Pancreas (tissue), 10 donors: Measurements from ENCODE around the gene ZYX. TPM values are rescaled to one million over a fixed set of nuclear protein-coding genes. Genes with fewer than 3 reads are reported as not detected.

Source experiments
- ATAC-seq, 4 donors: fragments of 200-7000 bp; cut with Tn5 transposase; one replicate each; pipeline versions ENCODE4 v1.8.0 to v1.9.1; 2020; ENCODE audit warnings: mild to moderate bottlenecking in 4 of 4, moderate library complexity in 4 of 4
- DNase-seq, 6 donors: peaks; one replicate each; pipeline ENCODE4 v3.0.0-alpha.2; 2020
- FAIRE-seq: peaks from 2 replicates; lab custom pipeline; 2012; peaks lifted over from hg19 to GRCh38; lab: Jason Lieb, UNC
- H3K27ac ChIP-seq, 4 donors: fragments of 200-600 bp; sonication (generic); 1 replicate in 3 of 4; 2 replicates in 1 of 4; pipeline versions ENCODE4 v1.5.0 to v1.8.0; 2020
- H3K27me3 ChIP-seq, 4 donors: fragments of 200-600 bp; one replicate each; pipeline ENCODE4 v1.8.0; 2021
- H3K36me3 ChIP-seq, 3 donors: fragments of 200-600 bp; sonication (generic) in 1 of 3; one replicate each; pipeline versions ENCODE4 v1.5.0 to v1.8.0; 2020 to 2021
- H3K4me1 ChIP-seq, 3 donors: fragments of 200-600 bp; one replicate each; pipeline ENCODE4 v1.8.0; 2021
- H3K4me3 ChIP-seq, 4 donors: fragments of 200-600 bp; sonication (generic) in 2 of 4; one replicate each; pipeline versions ENCODE4 v1.5.0 to v1.8.0; 2020 to 2021
- H3K9me3 ChIP-seq, 4 donors: fragments of 200-600 bp; one replicate each; pipeline ENCODE4 v1.8.0; 2021
- WGBS, 2 donors: extraction: QIAGEN DNeasy Blood & Tissue Kit; methylation state at CpG; one replicate each; pipeline ENCODE4 v1.1.7; 2013; 5-methylcytosine and 5-hydroxymethylcytosine counted together
- intact Hi-C, 3 donors: fragments of 100-400 bp; cut with DNase I; formaldehyde crosslinking; loops; one replicate each; pipeline versions ENCODE4 v1.11.1 to v1.14.2; 2022
- polyA plus RNA-seq, 2 donors: library from polyadenylated mRNA; stranded (reverse); fragments of 200-250 nt; gene quantifications; one replicate each; pipeline ENCODE4 v1.2.3, GENCODE V29; 2013
- total RNA-seq, 6 donors: library from RNA; stranded (reverse); fragmentation: NEBNext Ultra II Directional in 4 of 6; extraction: Animal tissue kit (Norgen Biotek cat#: 25700) in 4 of 6; gene quantifications; one replicate each; pipeline versions ENCODE4 v1.2.1 to v1.2.4, GENCODE V29; 2021 to 2023
- TF ChIP-seq, protein P1 (sequence below), 4 donors: fragments of 200-600 bp; sonication (generic) in 3 of 4; IDR thresholded peaks; one replicate each; pipeline versions ENCODE4 v1.5.0 to v1.8.0; 2021; ENCODE audit warnings: antibody characterized with exemption in 4 of 4
- donor health status: healthy with polysubstance abuse.
- donor health status: DM: no; HTN: no; CAD: no; lungs with moderate emphysema.
- donor health status: DM: no; HTN: no; CAD: no.
- donor health status: control.
- donor health status: control.
- donor health status: Bipolar disorder and iron deficiency.
- donor health status: DM: yes; HTN: yes; CAD: no.
- donor health status: DM: no; HTN: no; CAD: no.
- donor health status: DM: no; HTN: no; CAD: no.
- donor health status: DM: yes; HTN: yes; CAD: no.

ZYX gene
- total and polyA plus RNA-seq, 8 donors = 29.1 to 73.8 (median 44.2) TPM

- intact Hi-C loops = no loop called here
- Histone ChIP-seq H3K36me3 (peaks cover 0 to 6% (median 0%) of the 10 kb centered on the region in 3 donors), H3K4me3 (no peak overlapping the region), H3K9me3 (no peaks in the 10 kb centered on the region), H3K27ac (no peak overlapping the region), H3K4me1 (peaks cover 0 to 17% (median 15%) of the 10 kb centered on the region in 3 donors), H3K27me3 (no peaks in the 10 kb centered on the region)
- TF ChIP-seq, protein P1, sequence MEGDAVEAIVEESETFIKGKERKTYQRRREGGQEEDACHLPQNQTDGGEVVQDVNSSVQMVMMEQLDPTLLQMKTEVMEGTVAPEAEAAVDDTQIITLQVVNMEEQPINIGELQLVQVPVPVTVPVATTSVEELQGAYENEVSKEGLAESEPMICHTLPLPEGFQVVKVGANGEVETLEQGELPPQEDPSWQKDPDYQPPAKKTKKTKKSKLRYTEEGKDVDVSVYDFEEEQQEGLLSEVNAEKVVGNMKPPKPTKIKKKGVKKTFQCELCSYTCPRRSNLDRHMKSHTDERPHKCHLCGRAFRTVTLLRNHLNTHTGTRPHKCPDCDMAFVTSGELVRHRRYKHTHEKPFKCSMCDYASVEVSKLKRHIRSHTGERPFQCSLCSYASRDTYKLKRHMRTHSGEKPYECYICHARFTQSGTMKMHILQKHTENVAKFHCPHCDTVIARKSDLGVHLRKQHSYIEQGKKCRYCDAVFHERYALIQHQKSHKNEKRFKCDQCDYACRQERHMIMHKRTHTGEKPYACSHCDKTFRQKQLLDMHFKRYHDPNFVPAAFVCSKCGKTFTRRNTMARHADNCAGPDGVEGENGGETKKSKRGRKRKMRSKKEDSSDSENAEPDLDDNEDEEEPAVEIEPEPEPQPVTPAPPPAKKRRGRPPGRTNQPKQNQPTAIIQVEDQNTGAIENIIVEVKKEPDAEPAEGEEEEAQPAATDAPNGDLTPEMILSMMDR (IDR thresholded peaks at IDR 0.05) = no peak
- WGBS, 2 donors = 84 to 85% methylated on average over 7 of the region's 7 CpGs
- FAIRE-seq (no peak), ATAC-seq (no peak), DNase-seq (peak in 2 of 6 donors; percentile 8 to 61)
These were observed 15.0 kb downstream of the ZYX start for GRCh38 chr7:143396182-143396581.

- Histone ChIP-seq H3K4me1 (peaks cover 0 to 12% (median 8%) of the 10 kb centered on the region in 3 donors), H3K9me3 (no peaks in the 10 kb centered on the region), H3K27ac (no peak overlapping the region), H3K4me3 (no peak overlapping the region), H3K27me3 (no peaks in the 10 kb centered on the region), H3K36me3 (peaks cover 0 to 6% (median 0%) of the 10 kb centered on the region in 3 donors)
- intact Hi-C loops = no loop called here
- FAIRE-seq (no peak), ATAC-seq (no peak), DNase-seq (peak in 3 of 6 donors; percentile 11 to 57 (median 49))
- 90 to 92% methylated on average over 28 of the region's 28 CpGs for WGBS, 2 donors
- TF ChIP-seq, protein P1 (IDR thresholded peaks at IDR 0.05) = no peak
These were observed 15.7 kb downstream of the ZYX start for GRCh38 chr7:143396625-143397556.

DNA sequence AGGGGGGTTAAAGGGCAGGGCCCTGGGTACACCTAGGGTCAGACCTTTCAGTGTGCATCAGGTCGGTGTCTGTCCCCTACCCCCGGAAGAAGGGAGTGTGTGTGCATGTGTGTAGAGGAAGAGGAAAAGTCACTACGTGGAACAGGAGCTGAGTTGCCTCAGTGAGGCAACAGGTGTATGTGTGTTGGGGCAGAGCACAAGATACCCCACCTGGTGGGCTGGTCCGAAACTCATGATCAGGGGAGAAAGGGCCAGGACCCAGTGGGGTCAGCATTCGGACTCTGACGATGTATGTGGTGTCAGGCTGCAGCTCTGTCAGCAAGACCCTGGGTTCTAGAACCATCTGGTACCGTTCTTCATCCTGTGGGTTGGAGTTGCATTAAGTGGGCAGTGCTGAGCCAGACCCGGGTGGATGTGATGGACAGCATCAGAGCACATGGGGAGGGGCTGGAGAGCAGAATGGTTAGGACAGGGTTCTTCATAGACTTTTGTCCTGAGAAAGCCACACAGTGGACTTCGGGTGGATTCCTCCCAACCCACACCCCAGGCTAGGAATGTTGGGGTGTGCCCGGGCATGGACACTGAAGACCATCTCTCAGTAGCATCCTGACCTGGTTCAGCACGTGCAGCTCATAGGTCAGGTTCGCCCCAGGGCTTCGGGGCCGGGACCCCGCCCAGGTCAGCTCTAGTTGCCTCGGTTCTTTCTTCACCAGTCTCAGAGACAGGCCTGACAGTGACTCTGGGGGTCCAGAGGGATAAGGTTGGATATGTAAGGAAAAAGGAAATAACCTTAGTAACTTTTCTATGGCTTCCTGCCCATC lies 16.8 kb downstream of the ZYX start:
- H3K27ac ChIP-seq = no peak overlapping the region
- no peaks in the 10 kb centered on the region for H3K27me3 ChIP-seq
- FAIRE-seq = no peak
- intact Hi-C loops = no loop called here
- no peak for DNase-seq
- H3K36me3 ChIP-seq = peaks cover 0 to 6% (median 0%) of the 10 kb centered on the region in 3 donors
- no peaks in the 10 kb centered on the region for H3K9me3 ChIP-seq
- no peak for ATAC-seq
- no peak overlapping the region for H3K4me3 ChIP-seq
- H3K4me1 ChIP-seq = peaks cover 0 to 8% (median 7%) of the 10 kb centered on the region in 3 donors
- TF ChIP-seq, protein P1 (IDR thresholded peaks at IDR 0.05) = no peak
- WGBS, 2 donors = 90 to 92% methylated on average over 16 of the region's 16 CpGs

- TF ChIP-seq, protein P1 (IDR thresholded peaks at IDR 0.05) = no peak
- no peak for DNase-seq
- no peaks in the 10 kb centered on the region for H3K27me3 ChIP-seq
- peaks cover 0 to 3% (median under 1%) of the 10 kb centered on the region in 3 donors for H3K4me1 ChIP-seq
- no peaks in the 10 kb centered on the region for H3K9me3 ChIP-seq
- intact Hi-C loops = no loop called here
- WGBS, 2 donors = 87 to 91% methylated on average over 14 of the region's 14 CpGs
- no peak overlapping the region for H3K27ac ChIP-seq
- no peak overlapping the region for H3K4me3 ChIP-seq
- H3K36me3 ChIP-seq = peaks cover 0 to 6% (median 0%) of the 10 kb centered on the region in 3 donors
- no peak for FAIRE-seq
- ATAC-seq = no peak
These were observed 17.5 kb downstream of the ZYX start for GRCh38 chr7:143398616-143399015.
